Measurements from ENCODE around the gene SMOC2. TPM values are rescaled to one million over a fixed set of nuclear protein-coding genes. Genes with fewer than 3 reads are reported as not detected.

Gene SMOC2
- polyA plus RNA-seq (2012; ENCODE audit: insufficient read depth, insufficient read length, low read depth): not detected

- DNase-seq: no peak
- Histone ChIP-seq H3K36me3 (no peaks in the 10 kb centered on the region), H3K4me3 (ENCODE audit: low read depth, low read length) (no peak within 1 kb of the TSS), H3K9me3 (no peaks in the 10 kb centered on the region), H3K4me1 (no peaks in the 10 kb centered on the region), H3K27me3 (peaks cover 49% of the 10 kb centered on the region)
- TF ChIP-seq CTCF (IDR thresholded peaks at IDR 0.05; ENCODE audit: low read depth, low read length): no peak
Measured at GRCh38 chr6:168440520-168441433, at the start of gene SMOC2. Gene SMOC2, plus strand, starts transcription at chr6:168441184. Its CDS starts 187 bp downstream, at chr6:168441371.

- Histone ChIP-seq H3K9me3 (no peaks in the 10 kb centered on the region), H3K4me3 (ENCODE audit: low read depth, low read length) (no peak overlapping the region), H3K36me3 (no peaks in the 10 kb centered on the region), H3K4me1 (no peaks in the 10 kb centered on the region), H3K27me3 (no peaks in the 10 kb centered on the region; the same call in 1 of the 2 replicates)
- TF ChIP-seq CTCF (IDR thresholded peaks at IDR 0.05; ENCODE audit: low read depth, low read length): no peak
- no peak for DNase-seq
Measured at GRCh38 chr6:168393126-168393870, 47.7 kb upstream of the SMOC2 start.

GRCh38 chr6:168394606-168395005 is 46.4 kb upstream of the SMOC2 start:
- TF ChIP-seq CTCF (IDR thresholded peaks at IDR 0.05; ENCODE audit: low read depth, low read length): no peak
- no peaks in the 10 kb centered on the region; the same call in 1 of the 2 replicates for H3K27me3 ChIP-seq
- no peak for DNase-seq

GRCh38 chr6:168395983-168396382 is 45.0 kb upstream of the SMOC2 start:
- Histone ChIP-seq H3K36me3 (no peaks in the 10 kb centered on the region), H3K4me3 (ENCODE audit: low read depth, low read length) (no peak overlapping the region), H3K4me1 (no peaks in the 10 kb centered on the region), H3K27me3 (no peaks in the 10 kb centered on the region; the same call in 1 of the 2 replicates), H3K9me3 (no peaks in the 10 kb centered on the region)
- no peak for DNase-seq
- TF ChIP-seq CTCF (IDR thresholded peaks at IDR 0.05; ENCODE audit: low read depth, low read length): no peak

More at GRCh38 chr6:168394606-168395005, 46.4 kb upstream of the SMOC2 start:
- H3K36me3 ChIP-seq: no peaks in the 10 kb centered on the region
- no peak overlapping the region for H3K4me3 ChIP-seq (ENCODE audit: low read depth, low read length)
- H3K4me1 ChIP-seq: no peaks in the 10 kb centered on the region
- H3K9me3 ChIP-seq: no peaks in the 10 kb centered on the region

GRCh38 chr6:168396561-168396960 is 44.4 kb upstream of the SMOC2 start:
- H3K9me3 ChIP-seq: no peaks in the 10 kb centered on the region
- no peaks in the 10 kb centered on the region for H3K36me3 ChIP-seq
- DNase-seq: no peak
- no peaks in the 10 kb centered on the region for H3K4me1 ChIP-seq
- no peaks in the 10 kb centered on the region; the same call in 1 of the 2 replicates for H3K27me3 ChIP-seq
- H3K4me3 ChIP-seq (ENCODE audit: low read depth, low read length): no peak overlapping the region
- no peak for TF ChIP-seq CTCF (IDR thresholded peaks at IDR 0.05; ENCODE audit: low read depth, low read length)

Data from BE2C (cell line).